Activated naive CD8-positive, alpha-beta T cell (primary cell): ENCODE measurements around the gene CTSD.

ENCODE experiments used
- H3K27ac Mint-ChIP-seq: one replicate; pipeline ENCODE4 v1.8.0; 2021; ENCODE audit warnings: mixed read lengths
- H3K27me3 Mint-ChIP-seq: one replicate; pipeline ENCODE4 v1.8.0; 2021; ENCODE audit warnings: mixed read lengths
- H3K36me3 Mint-ChIP-seq: one replicate; pipeline ENCODE4 v1.8.0; 2021; ENCODE audit warnings: mixed read lengths
- H3K4me1 Mint-ChIP-seq: one replicate; pipeline ENCODE4 v1.8.0; 2021; ENCODE audit warnings: low read depth, mixed read lengths
- H3K4me3 Mint-ChIP-seq: one replicate; pipeline ENCODE4 v1.8.0; 2021; ENCODE audit warnings: mild to moderate bottlenecking, mixed read lengths
- H3K9me3 Mint-ChIP-seq: one replicate; pipeline ENCODE4 v1.8.0; 2021; ENCODE audit warnings: low read depth, mixed read lengths

The CTSD gene

DNA sequence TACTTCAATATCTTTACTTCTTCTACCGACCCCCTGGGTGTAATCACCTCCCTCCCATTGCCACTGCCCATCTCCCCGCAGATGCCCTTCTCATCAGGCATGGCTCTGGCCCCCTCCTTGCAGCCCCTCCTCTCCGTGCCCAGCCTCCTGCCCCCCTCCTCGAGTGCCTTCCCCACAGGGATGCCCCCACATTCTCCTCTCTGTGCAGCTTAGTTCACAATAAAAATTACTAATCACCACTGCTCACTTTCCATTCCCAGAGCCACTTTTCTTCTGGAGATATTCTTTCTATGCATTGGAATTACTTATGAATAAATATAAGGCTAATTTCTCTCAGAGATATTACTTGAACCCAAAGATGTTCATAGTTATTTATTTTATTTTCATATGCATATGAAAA is 35.4 kb downstream of the CTSD start:
- no peaks in the 10 kb centered on the region for H3K9me3 Mint-ChIP-seq
- H3K36me3 Mint-ChIP-seq = no peaks in the 10 kb centered on the region
- peaks cover 40% of the 10 kb centered on the region for H3K4me1 Mint-ChIP-seq
- H3K27ac Mint-ChIP-seq = no peak overlapping the region
- no peaks in the 10 kb centered on the region for H3K27me3 Mint-ChIP-seq
- no peak overlapping the region for H3K4me3 Mint-ChIP-seq

DNA sequence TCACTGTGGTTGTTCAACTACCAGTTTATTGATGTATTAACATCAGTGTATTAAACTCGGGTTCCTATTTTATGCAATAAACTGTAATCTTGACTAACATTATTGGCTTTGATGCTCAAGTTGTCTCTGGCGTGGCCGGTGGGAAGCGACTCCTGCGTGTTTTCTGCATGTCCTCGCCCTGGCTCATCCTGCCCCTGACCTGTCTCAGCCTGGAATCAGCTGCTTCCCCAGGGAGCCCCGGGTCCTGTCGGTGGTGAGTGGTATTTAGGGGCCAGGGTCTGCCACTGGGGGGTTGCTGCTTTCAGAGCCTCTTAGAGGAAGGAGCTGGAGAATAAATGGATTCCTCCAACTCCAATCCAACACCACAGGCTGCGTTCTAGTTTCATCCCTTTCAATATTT is 35.9 kb downstream of the CTSD start:
- H3K4me3 Mint-ChIP-seq = no peak overlapping the region
- no peaks in the 10 kb centered on the region for H3K27me3 Mint-ChIP-seq
- H3K4me1 Mint-ChIP-seq = peaks cover 37% of the 10 kb centered on the region

DNA sequence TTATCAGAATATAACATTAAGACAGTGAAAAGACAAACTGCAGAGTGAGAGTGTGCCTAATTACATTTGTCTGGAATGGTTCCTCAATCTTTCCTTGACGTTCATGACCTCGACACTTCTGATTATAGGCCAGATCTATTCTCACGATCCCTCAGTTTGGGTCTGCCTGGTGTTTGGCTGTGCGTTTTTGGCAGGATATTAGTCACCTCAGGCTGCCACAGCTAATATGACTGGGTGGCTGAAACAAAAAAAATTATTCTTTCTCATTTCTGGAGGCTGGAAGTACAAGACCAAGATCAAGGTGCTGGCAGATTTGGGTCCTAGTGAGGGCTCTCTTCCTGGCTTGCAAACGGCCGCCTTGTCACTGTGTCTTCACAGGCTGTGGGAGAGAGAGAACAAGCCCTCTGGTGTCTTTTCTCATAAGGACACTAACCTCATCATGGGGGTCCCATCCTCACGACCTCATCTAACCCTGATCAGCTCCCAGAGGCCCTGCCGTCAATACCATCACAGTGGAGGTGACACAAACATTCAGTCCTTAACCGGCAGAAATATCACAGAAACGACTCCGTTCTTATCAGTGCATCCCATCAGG is 36.5 kb downstream of the CTSD start:
- H3K36me3 Mint-ChIP-seq = no peaks in the 10 kb centered on the region
- peaks cover 36% of the 10 kb centered on the region for H3K4me1 Mint-ChIP-seq
- H3K27me3 Mint-ChIP-seq = no peaks in the 10 kb centered on the region
- no peaks in the 10 kb centered on the region for H3K9me3 Mint-ChIP-seq
- H3K4me3 Mint-ChIP-seq = no peak overlapping the region
- H3K27ac Mint-ChIP-seq = no peak overlapping the region

More for the DNA sequence above, 35.9 kb downstream of the CTSD start:
- Mint-ChIP-seq H3K36me3 (no peaks in the 10 kb centered on the region), H3K27ac (no peak overlapping the region), H3K9me3 (no peaks in the 10 kb centered on the region)

DNA sequence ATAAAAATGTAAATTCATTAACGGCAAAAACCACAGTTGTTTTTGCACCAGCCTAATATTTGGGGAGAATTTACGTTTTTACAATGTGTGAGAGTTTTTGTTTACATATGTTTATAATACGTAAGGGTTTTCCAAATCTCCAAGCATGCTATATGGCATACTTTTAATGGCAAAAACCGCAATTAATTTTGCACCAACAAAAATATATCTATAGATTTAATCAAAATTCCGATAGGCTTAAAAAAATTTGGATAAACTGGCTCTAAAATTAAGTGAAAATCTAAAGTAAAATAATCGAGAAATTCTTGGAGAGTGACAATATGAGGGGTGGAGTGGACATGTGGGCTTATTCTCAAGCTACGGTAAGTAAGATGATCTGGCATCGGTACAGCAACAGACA is 43.9 kb downstream of the CTSD start:
- Mint-ChIP-seq H3K4me3 (no peak overlapping the region), H3K9me3 (no peaks in the 10 kb centered on the region), H3K36me3 (no peaks in the 10 kb centered on the region), H3K4me1 (no peaks in the 10 kb centered on the region), H3K27ac (no peak overlapping the region), H3K27me3 (no peaks in the 10 kb centered on the region)

DNA sequence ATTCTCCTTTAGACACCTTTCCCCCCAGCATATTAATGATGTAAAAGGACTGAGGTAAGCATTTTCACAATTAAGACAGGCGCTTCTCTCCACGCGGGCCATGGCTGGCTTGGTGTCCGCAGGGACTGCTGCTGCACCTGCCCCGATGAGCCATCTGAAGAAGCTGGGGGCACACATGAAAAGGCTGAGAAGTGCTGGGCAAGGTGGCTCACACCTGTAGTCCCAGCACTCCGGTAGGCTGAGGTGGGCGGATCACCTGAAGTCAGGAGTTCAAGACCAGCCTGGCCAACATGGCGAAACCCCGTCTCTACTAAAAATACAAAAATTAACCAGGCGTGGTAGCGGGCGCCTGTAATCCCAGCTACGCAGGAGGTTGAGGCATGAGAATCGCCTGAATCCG is 45.4 kb downstream of the CTSD start:
- no peak overlapping the region for H3K4me3 Mint-ChIP-seq
- no peaks in the 10 kb centered on the region for H3K36me3 Mint-ChIP-seq
- no peak overlapping the region for H3K27ac Mint-ChIP-seq
- no peaks in the 10 kb centered on the region for H3K4me1 Mint-ChIP-seq
- no peaks in the 10 kb centered on the region for H3K27me3 Mint-ChIP-seq
- H3K9me3 Mint-ChIP-seq = no peaks in the 10 kb centered on the region

DNA sequence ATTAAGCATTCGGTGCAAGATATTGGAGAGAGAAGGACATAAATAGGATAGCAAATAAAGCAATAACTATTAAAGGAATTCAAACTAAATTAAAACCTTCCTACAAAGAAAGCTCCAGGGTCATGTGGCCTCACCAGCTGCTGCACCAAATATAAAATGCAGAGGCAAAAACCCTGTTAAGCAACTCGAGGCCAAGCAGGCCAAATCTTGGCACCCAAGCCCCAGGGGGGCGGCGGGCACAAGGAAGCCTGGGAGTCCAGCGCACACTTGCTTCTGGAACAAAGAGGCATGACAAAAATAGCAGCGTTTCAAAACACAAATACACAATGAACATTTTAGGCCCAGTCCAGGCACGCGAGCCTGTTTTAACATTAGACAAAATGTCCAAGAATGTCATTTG is 46.0 kb downstream of the CTSD start:
- H3K9me3 Mint-ChIP-seq = no peaks in the 10 kb centered on the region
- H3K36me3 Mint-ChIP-seq = no peaks in the 10 kb centered on the region
- no peaks in the 10 kb centered on the region for H3K4me1 Mint-ChIP-seq
- H3K27ac Mint-ChIP-seq = no peak overlapping the region
- H3K27me3 Mint-ChIP-seq = no peaks in the 10 kb centered on the region
- no peak overlapping the region for H3K4me3 Mint-ChIP-seq

DNA sequence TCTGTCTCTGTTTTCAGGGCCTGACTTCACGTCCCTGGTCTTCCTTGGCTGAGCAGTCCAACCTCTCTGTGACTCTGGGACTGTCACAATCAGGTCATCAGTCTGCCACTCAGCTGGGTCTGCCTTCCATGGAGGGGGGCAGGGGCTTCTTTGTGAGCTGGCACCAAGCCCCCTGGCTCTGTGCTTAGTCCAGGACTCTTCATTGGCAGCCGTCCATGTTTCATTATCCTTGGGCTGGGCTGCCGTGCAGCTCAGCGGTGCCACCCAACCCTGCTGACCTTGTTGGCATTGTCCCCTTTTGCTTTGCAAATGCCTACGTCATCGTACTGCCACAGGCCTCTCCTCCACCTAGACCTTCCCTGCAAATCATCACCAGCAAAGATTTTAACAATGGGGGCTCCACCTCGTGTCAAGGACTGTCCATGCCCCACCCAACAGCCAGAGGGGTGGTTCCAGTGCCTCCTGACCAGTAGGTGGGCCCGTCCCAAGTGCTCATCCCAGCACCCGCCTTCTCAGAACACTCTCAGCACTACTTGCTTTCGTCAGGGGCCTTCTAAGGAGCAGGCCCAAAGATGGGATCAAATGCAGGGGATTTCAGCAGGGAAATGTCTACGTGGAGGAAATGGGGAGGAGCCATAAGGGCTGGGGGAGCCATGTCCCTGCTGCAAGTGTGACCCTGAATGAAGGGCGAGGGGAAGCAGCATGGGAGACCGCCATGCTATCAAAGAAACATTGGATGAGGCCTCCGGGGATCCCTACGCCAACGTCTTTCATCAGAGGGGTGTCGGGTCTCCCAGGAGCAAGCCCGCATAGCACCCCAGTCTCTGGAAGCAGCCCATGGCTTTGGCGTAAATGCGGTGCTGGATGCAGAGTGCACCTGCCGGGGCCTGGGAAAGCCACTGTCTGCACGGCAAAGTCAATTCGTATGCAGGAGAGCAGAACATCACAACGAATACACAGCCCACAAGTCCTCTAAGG is 48.5 kb downstream of the CTSD start:
- H3K36me3 Mint-ChIP-seq = no peaks in the 10 kb centered on the region
- no peak overlapping the region for H3K27ac Mint-ChIP-seq
- H3K4me3 Mint-ChIP-seq = no peak overlapping the region
- no peaks in the 10 kb centered on the region for H3K27me3 Mint-ChIP-seq
- H3K9me3 Mint-ChIP-seq = no peaks in the 10 kb centered on the region
- no peaks in the 10 kb centered on the region for H3K4me1 Mint-ChIP-seq

DNA sequence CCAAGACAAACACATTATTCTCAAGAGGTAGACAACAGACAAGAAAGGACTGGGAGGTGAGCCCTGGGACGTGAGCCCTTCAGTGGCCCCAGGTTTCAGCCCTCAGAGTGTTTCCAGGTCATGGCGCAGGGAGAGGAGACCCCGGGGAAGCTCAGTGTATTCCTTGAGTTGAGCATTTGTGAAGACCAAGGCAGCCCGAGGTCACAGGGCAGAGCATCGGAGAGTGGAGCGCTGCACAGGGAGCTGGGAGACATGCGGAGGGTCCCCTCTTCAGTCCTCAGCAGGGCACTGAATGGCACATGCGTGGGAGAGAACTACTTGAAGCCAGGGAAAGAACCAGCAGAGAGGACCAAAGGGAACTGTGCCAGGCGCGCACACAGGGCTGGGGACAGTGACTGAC is 55.0 kb downstream of the CTSD start:
- H3K27me3 Mint-ChIP-seq = no peaks in the 10 kb centered on the region
- no peaks in the 10 kb centered on the region for H3K36me3 Mint-ChIP-seq
- no peak overlapping the region for H3K27ac Mint-ChIP-seq
- H3K4me3 Mint-ChIP-seq = no peak overlapping the region
- no peaks in the 10 kb centered on the region for H3K9me3 Mint-ChIP-seq
- H3K4me1 Mint-ChIP-seq = no peaks in the 10 kb centered on the region

DNA sequence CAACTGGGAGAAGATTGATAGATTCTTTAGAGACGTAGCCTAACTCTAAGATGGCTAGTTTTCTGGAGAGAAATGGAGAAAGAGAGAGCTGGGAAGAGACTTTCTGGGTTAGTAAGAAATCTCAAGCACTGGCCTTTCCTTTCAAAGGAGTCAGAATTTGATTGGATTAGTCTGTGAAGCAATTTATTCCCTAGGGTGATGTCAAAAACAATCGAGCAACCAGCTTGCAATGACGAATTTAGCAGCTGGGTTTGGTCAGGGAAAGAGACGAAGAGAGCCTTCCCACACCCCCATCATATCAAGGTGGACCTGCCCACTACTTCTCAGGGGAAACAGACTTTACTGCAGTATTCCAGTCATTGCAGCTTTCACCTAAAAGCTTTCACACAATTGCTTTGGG is 56.0 kb downstream of the CTSD start:
- H3K9me3 Mint-ChIP-seq = no peaks in the 10 kb centered on the region
- H3K36me3 Mint-ChIP-seq = no peaks in the 10 kb centered on the region
- no peak overlapping the region for H3K27ac Mint-ChIP-seq
- H3K4me3 Mint-ChIP-seq = no peak overlapping the region
- H3K4me1 Mint-ChIP-seq = no peaks in the 10 kb centered on the region
- H3K27me3 Mint-ChIP-seq = no peaks in the 10 kb centered on the region

DNA sequence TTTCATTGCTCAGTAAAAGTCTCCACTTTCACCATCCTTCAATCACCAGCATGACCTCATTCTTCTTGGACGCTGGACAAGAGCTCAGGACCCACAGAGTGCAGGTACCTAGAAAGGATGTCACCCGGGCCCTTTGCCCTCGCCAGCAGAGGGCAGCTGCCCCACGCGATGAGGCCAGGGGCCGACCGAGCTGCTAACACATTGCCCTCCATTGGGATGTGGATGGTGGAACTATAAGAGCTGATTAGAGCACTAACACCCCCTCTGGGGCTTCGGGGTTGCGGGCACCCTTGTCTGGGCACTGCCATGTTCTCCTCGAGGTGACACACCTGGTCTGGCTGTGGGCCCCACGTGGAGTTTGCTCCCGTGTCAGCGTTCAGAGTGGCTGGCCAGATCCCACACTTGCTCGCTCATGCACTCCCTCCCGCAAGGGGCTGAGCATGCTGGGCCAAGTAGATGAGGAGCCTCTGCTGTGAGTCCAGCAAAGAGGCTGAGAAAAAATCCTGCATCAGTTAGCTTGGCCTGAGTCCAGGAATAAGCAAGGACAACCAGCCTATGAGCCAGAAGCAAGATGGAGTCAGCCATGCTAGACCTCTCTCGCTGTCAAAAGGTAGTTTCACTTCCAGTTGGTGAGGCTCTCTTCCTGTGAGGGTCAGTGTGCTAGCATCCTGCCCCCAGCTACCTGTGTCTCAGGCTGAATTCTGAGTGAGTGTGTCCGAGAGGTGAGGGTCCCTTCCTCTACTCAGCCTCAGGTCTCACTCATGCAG is 56.9 kb downstream of the CTSD start:
- peaks cover under 1% of the 10 kb centered on the region for H3K4me1 Mint-ChIP-seq
- no peaks in the 10 kb centered on the region for H3K36me3 Mint-ChIP-seq
- no peak overlapping the region for H3K27ac Mint-ChIP-seq
- peaks cover 4% of the 10 kb centered on the region for H3K9me3 Mint-ChIP-seq
- H3K4me3 Mint-ChIP-seq = no peak overlapping the region
- no peaks in the 10 kb centered on the region for H3K27me3 Mint-ChIP-seq

DNA sequence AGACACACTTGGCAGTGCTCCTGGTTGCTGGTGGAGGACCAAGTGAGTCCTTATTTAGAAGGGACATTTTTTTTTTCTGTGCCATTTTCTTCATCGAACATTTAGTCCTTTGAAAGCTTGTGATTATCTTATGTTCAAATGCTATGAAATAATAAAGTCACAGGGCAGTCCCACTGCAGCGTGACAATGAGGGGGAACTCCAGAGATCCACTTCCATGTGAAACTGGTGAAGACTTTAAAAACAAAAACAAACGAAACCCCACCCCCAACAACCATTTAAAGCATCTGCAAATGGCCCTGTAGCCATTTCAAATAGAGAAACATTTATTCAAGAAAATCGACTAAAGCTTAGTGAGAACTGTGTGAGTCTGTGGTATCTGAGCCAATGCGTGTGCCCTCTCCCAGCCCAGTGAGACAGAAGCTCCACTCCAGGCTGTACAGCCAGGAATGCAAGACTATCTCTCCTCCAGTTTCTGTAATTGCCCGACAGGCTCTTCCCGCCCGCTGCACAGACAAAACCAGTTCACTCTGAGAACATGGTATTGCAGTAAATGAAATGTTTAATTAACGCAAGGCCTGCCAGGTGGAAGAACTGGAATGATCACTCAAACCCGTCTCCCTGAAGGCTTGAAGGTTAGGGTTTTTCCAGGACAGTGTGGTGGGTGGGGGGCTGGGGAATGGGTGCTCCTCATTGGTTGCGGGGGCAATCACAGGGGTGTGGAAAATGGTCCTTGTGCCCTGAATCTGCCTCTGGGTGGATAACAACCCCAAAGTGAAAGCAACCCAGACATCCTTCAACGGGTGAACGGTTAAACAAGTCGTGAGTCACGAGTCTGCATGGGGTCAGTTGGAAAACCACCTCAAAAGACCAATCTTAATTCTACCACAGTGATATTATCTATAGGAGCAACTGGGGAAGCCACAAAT is 58.3 kb downstream of the CTSD start:
- Mint-ChIP-seq H3K4me1 (peaks cover 14% of the 10 kb centered on the region), H3K9me3 (peaks cover 7% of the 10 kb centered on the region), H3K27me3 (no peaks in the 10 kb centered on the region), H3K36me3 (no peaks in the 10 kb centered on the region), H3K4me3 (no peak overlapping the region), H3K27ac (no peak overlapping the region)

DNA sequence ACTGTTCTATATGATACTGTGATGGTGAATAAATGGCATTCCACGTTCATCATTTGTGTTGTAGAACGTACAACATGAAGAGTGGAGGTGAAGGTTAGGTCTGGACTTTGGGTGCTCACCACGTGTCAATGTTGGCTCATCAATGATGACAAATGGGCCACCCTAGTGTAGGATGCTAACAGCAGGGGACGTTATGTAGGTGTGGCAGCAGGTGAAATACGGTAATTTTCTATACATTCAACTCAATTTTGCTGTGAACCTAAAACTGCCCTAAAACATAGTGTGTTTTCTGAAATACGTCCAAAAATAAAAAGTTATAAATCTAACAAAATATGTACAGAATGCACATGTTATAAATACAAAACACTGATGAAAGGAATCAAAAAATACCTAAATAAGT is 60.6 kb downstream of the CTSD start:
- no peaks in the 10 kb centered on the region for H3K27me3 Mint-ChIP-seq
- peaks cover 20% of the 10 kb centered on the region for H3K4me1 Mint-ChIP-seq
- no peak overlapping the region for H3K27ac Mint-ChIP-seq
- H3K4me3 Mint-ChIP-seq = no peak overlapping the region
- H3K9me3 Mint-ChIP-seq = peaks cover 7% of the 10 kb centered on the region
- H3K36me3 Mint-ChIP-seq = no peaks in the 10 kb centered on the region
